Mesodermal cell (in vitro differentiated cells): ENCODE data around the gene ZBTB24.

Source experiments
- H3K27ac ChIP-seq: 2 replicates; pipeline ENCODE4 v1.7.0; 2013; ENCODE audit warnings: mild to moderate bottlenecking, low read depth, low read length, moderate library complexity; ENCODE audit not compliant: severe bottlenecking
- H3K36me3 ChIP-seq: 2 replicates; pipeline ENCODE4 v1.7.1; 2013; ENCODE audit warnings: mild to moderate bottlenecking, low read length, moderate library complexity; ENCODE audit not compliant: control insufficient read depth, insufficient read depth
- H3K4me1 ChIP-seq: one replicate; pipeline ENCODE4 v1.7.1; 2013; ENCODE audit warnings: mild to moderate bottlenecking, low read length; ENCODE audit not compliant: insufficient read depth, control insufficient read depth, poor library complexity, severe bottlenecking
- H3K4me3 ChIP-seq: 2 replicates; pipeline ENCODE4 v1.7.0; 2013; ENCODE audit warnings: low read length, control low read depth, mild to moderate bottlenecking; ENCODE audit not compliant: insufficient read depth, poor library complexity, severe bottlenecking; ENCODE audit errors: extremely low read depth
- H3K9me3 ChIP-seq: 2 replicates; pipeline ENCODE4 v1.7.1; 2013; ENCODE audit warnings: mild to moderate bottlenecking, low read length, moderate library complexity; ENCODE audit not compliant: control insufficient read depth
- WGBS, 2 experiments: methylation state at CpG; one replicate each; pipeline ENCODE4 v1.1.5; 2013; ENCODE audit warnings: missing lambda C conversion rate in 2 of 2; ENCODE audit not compliant: insufficient coverage in 2 of 2; 5-methylcytosine and 5-hydroxymethylcytosine counted together

The ZBTB24 gene

DNA sequence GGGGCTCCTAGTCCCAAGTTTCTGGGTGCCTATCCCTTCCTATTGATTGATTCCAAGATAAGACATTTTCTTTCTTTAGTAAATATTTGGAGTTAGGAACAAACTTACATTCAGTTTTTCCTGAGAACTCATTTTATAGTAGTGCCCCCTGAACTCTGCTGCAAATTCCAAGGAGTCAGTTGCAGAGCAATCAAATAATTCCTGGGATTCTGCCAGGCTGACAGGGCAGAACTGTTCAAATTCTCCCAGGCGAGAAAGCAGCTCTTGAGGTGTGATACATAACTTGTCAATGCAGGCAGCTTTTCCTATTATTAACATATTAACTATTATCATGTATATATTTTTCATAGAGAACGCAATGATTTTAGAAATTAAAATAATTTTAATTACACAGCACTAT lies 15.9 kb upstream of the ZBTB24 start:
- Histone ChIP-seq H3K27ac (no peak overlapping the region), H3K4me3 (no peak overlapping the region), H3K4me1 (no peaks in the 10 kb centered on the region), H3K9me3 (no peaks in the 10 kb centered on the region), H3K36me3 (no peaks in the 10 kb centered on the region)
- no CpG with 5 or more reads among the region's 2 CpGs for WGBS, 2 experiments

DNA sequence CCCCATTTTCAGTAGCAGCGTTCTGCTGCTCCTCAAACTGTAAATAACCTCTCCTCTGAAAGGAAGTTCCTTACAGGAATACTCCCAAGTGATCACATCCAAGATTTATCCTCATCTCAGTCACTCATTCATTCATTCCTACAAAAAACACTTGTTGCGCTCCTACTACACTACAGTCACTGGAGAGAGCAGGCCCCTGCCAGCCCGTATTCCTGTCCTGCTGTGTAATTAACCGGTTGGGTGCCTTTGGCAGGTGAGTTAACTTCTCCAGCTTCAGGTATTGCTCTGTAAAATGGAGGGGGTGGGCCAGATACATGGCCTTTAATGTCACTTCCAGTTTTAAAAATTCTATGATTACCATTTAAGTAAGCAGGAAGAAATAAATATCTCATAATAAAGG lies 15.0 kb upstream of the ZBTB24 start:
- Histone ChIP-seq H3K4me3 (no peak overlapping the region), H3K4me1 (no peaks in the 10 kb centered on the region), H3K9me3 (no peaks in the 10 kb centered on the region), H3K27ac (no peak overlapping the region), H3K36me3 (no peaks in the 10 kb centered on the region)
- 84 to 100% methylated on average over 1 of the region's 4 CpGs for WGBS, 2 experiments

DNA sequence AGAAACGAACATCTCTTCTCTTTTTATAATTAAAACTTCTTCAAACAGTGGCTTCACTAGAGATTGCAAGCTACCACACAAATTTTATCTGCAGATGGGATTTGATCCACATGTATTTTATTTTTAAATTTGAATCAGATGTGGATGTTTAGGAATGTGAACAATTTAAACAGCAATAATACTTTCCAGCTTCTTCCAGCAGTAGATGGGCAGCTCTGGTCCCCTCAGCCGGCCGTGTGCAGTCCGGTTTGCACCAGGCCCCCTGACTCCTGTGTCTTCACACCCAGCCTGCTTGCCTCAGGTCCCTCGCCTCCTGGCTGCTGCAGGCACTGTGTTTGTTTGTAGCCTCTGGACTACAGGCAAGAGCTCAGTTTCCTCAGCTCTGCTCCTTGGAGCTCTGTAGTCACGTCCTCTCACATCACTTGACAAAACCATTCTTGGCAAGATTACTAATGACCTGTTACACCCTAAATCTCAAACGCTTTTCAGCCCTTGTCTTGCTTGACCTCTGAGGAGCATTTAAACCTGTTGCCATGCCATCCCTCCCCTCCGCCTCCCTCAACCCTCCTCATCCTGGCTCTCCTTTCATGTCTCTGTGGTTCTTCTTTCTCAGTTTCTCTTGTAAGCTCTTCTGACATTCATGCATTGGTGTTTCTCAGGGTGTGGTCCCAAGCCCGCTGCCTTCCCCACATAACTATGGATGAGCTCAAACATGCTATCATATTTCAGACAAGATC lies 13.2 kb upstream of the ZBTB24 start:
- no peaks in the 10 kb centered on the region for H3K4me1 ChIP-seq
- no peak overlapping the region for H3K4me3 ChIP-seq
- WGBS, 2 experiments: 88 to 95% methylated on average over 8 to 9 of the region's 9 CpGs
- H3K27ac ChIP-seq: no peak overlapping the region
- no peaks in the 10 kb centered on the region for H3K36me3 ChIP-seq
- H3K9me3 ChIP-seq: no peaks in the 10 kb centered on the region

DNA sequence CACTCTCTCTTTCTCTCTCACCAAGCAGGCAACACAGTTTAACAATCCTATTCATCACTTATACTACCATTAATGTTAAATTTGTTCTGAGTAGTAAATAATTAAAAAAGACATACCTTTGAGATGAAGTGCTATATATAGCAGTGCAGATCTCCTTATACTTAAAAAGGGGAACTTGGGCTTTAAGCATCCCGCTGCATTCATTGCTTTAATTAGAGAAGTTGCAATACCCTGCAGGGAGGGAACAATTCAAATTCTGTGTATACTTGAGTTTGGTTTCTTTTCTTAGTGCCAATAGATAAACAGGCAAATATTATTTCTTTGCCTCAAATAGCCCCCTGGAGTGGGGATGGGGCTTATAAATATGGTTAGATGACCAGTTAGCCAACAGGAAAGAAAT lies 10.8 kb upstream of the ZBTB24 start:
- H3K36me3 ChIP-seq: no peaks in the 10 kb centered on the region
- no peaks in the 10 kb centered on the region for H3K4me1 ChIP-seq
- no peak overlapping the region for H3K4me3 ChIP-seq
- no CpG with 5 or more reads among the region's 1 CpG for WGBS, 2 experiments
- H3K27ac ChIP-seq: no peak overlapping the region
- H3K9me3 ChIP-seq: no peaks in the 10 kb centered on the region

DNA sequence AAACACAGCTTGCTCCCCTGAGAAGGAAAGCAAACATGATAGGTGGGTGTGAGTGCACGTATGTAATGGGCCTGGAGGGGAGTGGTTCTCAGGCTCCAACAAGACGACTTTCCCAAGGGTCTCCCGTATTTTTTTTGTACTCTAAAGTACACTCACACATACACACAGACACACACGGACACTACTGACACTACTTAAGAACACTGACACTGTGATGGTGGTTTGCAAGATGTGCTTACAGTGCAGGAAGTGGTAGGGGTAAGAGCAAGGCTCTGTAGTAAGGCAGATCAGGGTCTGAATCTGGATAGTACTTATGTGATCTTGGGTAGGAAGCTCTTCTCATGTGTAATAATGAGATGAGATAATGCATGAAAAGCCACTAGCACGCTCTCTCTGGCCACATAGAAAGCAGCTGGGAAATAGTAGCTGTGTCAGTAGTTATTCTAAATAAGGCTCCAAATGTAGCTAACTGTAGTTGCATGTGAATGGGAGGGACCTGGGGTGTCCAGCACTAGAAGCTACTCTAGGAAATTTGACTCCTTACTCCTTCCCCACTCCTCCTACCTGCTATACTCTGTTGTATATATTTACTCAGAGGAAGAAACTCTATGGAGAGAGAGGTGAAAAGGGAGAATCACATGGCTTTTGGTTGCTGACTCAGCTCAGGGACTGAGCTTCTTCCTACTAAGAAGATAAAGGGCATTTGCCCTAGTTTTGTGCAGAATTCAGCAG lies 8.4 kb upstream of the ZBTB24 start:
- H3K4me3 ChIP-seq: no peak overlapping the region
- H3K4me1 ChIP-seq: no peaks in the 10 kb centered on the region
- WGBS, 2 experiments: 100% methylated on average over 2 of the region's 5 CpGs; no CpG with 5 or more reads in 1 of the 2 experiments
- no peaks in the 10 kb centered on the region for H3K36me3 ChIP-seq
- no peaks in the 10 kb centered on the region for H3K9me3 ChIP-seq
- no peak overlapping the region for H3K27ac ChIP-seq

DNA sequence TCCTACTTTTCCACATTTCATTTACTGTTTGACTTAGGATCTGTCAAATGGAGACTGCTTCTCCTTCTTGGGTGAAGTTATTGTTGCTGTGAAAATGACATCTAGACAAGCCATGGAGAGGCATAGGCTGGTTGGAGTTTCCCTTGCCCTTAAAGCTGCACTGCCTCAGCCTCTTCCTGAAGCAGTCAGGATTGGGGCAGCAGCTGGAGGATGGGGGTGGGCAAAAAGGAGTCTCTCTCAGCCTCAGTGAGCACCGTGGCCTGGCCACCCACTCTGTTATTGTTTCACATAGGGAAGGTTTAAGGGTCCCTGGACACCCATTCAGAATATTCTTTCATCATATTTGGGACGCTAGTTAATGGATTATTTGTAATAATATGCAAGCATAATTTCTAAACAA lies 7.7 kb upstream of the ZBTB24 start:
- 0% methylated on average over 1 of the region's 2 CpGs; no CpG with 5 or more reads in 1 of the 2 experiments for WGBS, 2 experiments
- Histone ChIP-seq H3K36me3 (no peaks in the 10 kb centered on the region), H3K9me3 (no peaks in the 10 kb centered on the region), H3K4me1 (no peaks in the 10 kb centered on the region), H3K27ac (no peak overlapping the region), H3K4me3 (no peak overlapping the region)

DNA sequence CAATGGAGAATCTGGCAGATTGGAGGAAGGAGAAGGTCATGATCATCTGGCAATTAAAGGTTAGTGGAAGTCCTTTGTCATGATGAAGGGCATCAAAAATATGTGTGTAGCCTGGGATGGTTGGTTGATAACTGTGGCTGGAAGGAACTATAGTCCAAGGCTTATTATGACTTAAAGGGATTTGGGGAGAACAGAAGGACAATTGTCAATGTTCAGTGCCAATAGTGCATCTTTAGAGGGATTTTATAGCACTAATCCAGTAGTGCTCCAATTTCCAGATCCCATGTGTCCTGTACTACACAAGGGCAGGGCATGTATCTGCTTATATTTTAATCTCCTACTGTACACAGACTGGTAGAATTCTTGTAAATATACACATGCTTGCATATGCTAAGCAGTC lies 5.0 kb upstream of the ZBTB24 start:
- Histone ChIP-seq H3K4me1 (no peaks in the 10 kb centered on the region), H3K36me3 (no peaks in the 10 kb centered on the region), H3K27ac (no peak overlapping the region), H3K9me3 (no peaks in the 10 kb centered on the region), H3K4me3 (no peak overlapping the region)

DNA sequence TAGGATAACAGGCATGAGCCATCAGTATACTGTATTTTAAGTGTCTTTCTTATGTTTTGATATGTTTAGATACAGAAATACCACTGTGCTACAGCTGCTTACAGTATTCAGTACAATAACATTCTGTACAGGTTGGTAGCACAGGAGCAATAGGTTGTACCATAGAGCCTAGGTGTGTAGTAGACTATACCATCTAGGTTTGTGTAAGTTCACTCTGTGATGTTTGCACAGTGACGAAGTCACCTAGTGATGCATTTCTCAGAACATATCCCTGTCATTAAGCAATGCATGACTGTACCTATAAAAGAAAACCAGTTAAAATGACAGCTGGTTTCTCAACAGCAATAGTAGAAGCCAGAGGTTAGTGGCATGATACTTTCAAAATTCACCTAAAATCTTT lies 3.0 kb upstream of the ZBTB24 start:
- H3K4me1 ChIP-seq: no peaks in the 10 kb centered on the region
- H3K4me3 ChIP-seq: no peak overlapping the region
- peaks cover 8% of the 10 kb centered on the region for H3K36me3 ChIP-seq
- no CpG with 5 or more reads among the region's 1 CpG for whole genome bisulfite sequencing, 2 experiments
- H3K27ac ChIP-seq: no peak overlapping the region
- H3K9me3 ChIP-seq: no peaks in the 10 kb centered on the region

DNA sequence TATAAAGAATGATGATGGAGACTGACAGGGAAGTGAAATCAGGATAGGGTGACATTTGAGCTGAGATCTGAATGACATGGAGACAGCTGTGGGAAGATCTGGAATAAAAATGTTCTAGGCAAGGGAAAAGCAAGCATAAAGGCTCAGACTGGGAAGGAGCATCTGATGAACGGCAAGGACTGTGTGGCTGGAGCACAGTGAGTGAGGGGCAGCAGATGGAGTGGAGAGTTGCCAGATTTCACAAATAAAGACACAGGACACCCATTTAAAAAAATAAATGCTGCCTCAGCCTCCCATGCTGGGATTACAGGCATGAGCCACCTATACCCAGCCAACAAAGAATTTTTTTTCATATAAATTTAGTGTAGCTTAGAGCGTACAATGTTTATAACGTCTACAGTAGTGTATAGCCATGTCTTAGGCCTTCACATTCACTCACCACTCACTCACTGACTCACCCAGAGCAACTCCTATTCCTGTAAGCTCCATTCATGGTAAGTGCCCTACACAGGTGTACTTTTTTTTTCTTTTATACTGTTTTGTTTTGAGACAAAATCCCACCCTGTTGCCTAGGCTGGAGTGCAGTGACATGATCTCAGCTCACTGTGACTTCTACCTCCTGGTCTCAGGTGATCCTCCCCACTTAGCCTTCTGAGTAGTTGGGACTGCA lies 2.4 kb upstream of the ZBTB24 start:
- Histone ChIP-seq H3K4me1 (no peaks in the 10 kb centered on the region), H3K9me3 (no peaks in the 10 kb centered on the region), H3K36me3 (peaks cover 15% of the 10 kb centered on the region), H3K4me3 (no peak overlapping the region), H3K27ac (no peak overlapping the region)
- WGBS, 2 experiments: 57 to 71% methylated on average over 1 of the region's 3 CpGs

DNA sequence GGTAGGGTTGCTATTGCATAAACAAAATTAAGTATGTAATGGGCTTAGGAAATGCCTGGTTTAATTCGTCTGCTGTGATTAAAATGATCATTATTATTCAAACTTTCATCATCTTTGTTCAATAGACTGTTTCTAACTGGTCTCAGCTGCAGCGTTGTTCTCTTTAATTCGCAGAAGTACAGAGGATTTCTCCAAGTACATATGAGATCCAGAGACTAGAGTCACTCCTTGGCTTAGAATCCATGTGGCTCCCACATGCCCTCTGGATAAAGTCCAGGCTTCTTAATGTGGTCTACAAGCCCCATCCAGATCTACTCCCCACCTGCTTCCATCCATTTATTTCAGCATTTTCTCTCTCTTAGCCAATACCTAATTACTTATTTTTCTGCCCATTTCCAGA lies 1.1 kb upstream of the ZBTB24 start:
- H3K4me1 ChIP-seq: peaks cover 5% of the 10 kb centered on the region
- 100% methylated on average over 2 of the region's 3 CpGs for WGBS, 2 experiments
- peak overlapping the region; percentile 33 for H3K4me3 ChIP-seq
- H3K36me3 ChIP-seq: peaks cover 25% of the 10 kb centered on the region
- H3K27ac ChIP-seq: no peak overlapping the region
- H3K9me3 ChIP-seq: no peaks in the 10 kb centered on the region

DNA sequence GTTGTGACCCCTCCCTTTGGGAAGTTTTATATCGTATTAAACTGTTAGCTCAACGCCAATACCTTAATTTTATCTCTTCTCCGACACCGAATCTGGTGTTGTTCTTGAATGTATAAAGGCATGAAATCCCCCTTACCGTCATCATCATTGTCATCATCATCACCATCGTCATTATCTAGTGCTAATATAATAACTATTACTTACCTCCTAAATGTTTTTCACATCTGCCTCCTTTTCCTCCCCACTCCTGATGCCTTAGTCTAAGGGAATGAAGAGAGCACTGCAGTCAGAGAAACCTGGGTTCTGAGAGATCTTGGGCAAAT lies 677 bp upstream of the ZBTB24 start:
- peaks cover 7% of the 10 kb centered on the region for H3K4me1 ChIP-seq
- H3K27ac ChIP-seq: no peak overlapping the region
- peaks cover 29% of the 10 kb centered on the region for H3K36me3 ChIP-seq
- peak overlapping the region; percentile 33 for H3K4me3 ChIP-seq
- H3K9me3 ChIP-seq: no peaks in the 10 kb centered on the region
- no CpG with 5 or more reads among the region's 6 CpGs for WGBS, 2 experiments
